Muscle of leg (tissue), 11 donors: ENCODE results near the gene LMF1. TPM values are rescaled to one million over a fixed set of nuclear protein-coding genes. Genes with fewer than 3 reads are reported as not detected.

Source experiments
- DNase-seq: peaks from one replicate; pipeline ENCODE4 v3.0.0; 2013
- H3K27ac ChIP-seq: one replicate; pipeline ENCODE4 v1.5.1; 2013; ENCODE audit warnings: mild to moderate bottlenecking, low read length, control low read depth
- H3K27me3 ChIP-seq: one replicate; pipeline ENCODE4 v1.6.1; 2013; ENCODE audit warnings: low read length; ENCODE audit not compliant: control insufficient read depth, insufficient read depth
- H3K36me3 ChIP-seq: one replicate; pipeline ENCODE4 v1.6.1; 2013; ENCODE audit warnings: low read length; ENCODE audit not compliant: control insufficient read depth, insufficient read depth
- H3K4me1 ChIP-seq: one replicate; pipeline ENCODE4 v1.6.1; 2013; ENCODE audit warnings: low read length; ENCODE audit not compliant: control insufficient read depth, insufficient read depth
- H3K4me3 ChIP-seq: one replicate; pipeline ENCODE4 v1.5.1; 2013; ENCODE audit warnings: low read length, control low read depth
- H3K9me3 ChIP-seq: replicated peaks from 2 replicates; pipeline ENCODE4 v1.6.1; 2013; ENCODE audit warnings: low read depth, low read length; ENCODE audit not compliant: control insufficient read depth
- WGBS: methylation state at CpG from one replicate; pipeline ENCODE4 v1.1.5; 2013; ENCODE audit warnings: missing lambda C conversion rate; ENCODE audit not compliant: insufficient coverage; 5-methylcytosine and 5-hydroxymethylcytosine counted together
- polyA plus RNA-seq, 8 donors: library from polyadenylated mRNA; unstranded; fragments of 120-200 nt; gene quantifications; one replicate each; pipeline versions ENCODE4 v1.2.1 to v1.2.3, GENCODE V29; 2013; ENCODE audit warnings: inconsistent platforms in 1 of 8, low replicate concordance in 1 of 8; ENCODE audit not compliant: insufficient read length in 8 of 8, insufficient read depth in 1 of 8
- total RNA-seq: library from RNA; stranded (reverse); fragments of 120-200 nt; gene quantifications from one replicate; pipeline ENCODE4 v1.2.4, GENCODE V29; 2013

Gene LMF1
- total and polyA plus RNA-seq, 9 donors: 8.7 to 14.1 (median 10.2) TPM

DNA sequence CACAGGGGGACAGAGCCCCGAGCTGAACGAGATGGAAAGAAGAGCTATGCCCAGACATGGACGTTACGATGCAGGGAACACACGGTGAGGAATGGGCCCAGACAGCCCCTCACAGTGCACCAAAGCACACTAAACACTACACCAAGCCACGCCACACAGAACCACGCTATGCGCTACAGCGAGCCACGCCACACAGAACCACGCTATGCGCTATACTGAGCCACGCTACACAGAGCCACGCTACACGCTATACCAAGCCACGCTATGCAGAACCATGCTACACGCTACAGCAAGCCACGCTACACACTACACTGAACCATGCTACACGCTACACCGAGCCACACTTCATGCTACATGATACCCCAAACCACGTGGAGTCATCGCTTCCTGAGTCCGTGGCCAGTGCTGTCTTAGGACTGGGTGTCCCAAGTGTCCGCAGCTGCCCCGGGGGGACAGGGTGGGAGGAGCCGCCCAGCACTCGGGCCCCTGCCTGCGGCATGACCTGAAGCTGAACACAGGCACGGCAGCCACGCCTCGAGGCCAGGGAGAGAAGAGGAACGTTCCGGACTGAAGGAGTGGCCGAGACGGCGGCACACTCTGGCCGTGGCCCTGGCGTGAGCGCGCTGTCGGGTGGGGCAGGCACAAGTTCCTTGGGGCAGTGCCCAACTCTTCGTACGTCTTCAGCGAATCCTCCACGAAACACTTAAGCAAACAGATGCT, 61.3 kb downstream of the LMF1 start:
- peaks cover 40% of the 10 kb centered on the region for H3K4me1 ChIP-seq
- peaks cover 11% of the 10 kb centered on the region for H3K36me3 ChIP-seq
- no peaks in the 10 kb centered on the region for H3K27me3 ChIP-seq
- no peak overlapping the region for H3K27ac ChIP-seq
- WGBS: 90% methylated on average over 39 of the region's 45 CpGs
- DNase-seq: no peak
- peaks cover 8% of the 10 kb centered on the region for H3K9me3 ChIP-seq
- no peak overlapping the region for H3K4me3 ChIP-seq

DNA sequence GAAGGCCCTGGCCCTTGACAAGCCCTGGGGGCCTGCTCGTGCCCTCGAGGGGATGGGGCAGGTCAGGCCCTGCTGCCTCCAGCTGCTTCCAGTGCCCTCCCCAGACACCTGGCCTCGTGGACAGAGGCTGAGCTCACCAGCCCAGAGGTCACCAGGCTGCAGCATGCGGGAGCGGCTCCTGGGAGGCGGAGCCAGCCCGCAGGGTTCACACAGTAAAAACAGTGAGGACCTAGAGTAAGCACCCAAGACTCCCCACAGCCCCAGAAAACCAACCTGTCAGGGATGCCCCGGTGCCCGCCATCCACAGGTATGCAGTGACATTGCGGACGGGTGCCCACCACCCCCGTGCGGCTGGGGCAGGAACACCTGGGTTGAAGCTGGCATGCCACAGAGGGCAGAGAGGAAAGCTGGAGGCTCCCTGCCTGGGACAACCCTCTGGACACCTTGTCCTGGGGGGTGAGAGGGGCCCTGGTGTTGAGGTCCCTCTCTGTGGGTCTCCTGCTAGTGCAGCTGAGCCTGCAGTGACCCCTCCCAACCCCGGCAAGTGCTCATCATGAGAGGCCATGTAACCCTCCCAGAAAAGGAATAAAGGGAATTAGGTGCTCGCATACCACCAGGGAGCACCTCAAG, 62.1 kb downstream of the LMF1 start:
- Histone ChIP-seq H3K36me3 (peaks cover 11% of the 10 kb centered on the region), H3K27me3 (no peaks in the 10 kb centered on the region), H3K27ac (no peak overlapping the region), H3K4me1 (peaks cover 33% of the 10 kb centered on the region), H3K9me3 (peaks cover 8% of the 10 kb centered on the region), H3K4me3 (no peak overlapping the region)
- WGBS: 83% methylated on average over 13 of the region's 15 CpGs
- no peak for DNase-seq

DNA sequence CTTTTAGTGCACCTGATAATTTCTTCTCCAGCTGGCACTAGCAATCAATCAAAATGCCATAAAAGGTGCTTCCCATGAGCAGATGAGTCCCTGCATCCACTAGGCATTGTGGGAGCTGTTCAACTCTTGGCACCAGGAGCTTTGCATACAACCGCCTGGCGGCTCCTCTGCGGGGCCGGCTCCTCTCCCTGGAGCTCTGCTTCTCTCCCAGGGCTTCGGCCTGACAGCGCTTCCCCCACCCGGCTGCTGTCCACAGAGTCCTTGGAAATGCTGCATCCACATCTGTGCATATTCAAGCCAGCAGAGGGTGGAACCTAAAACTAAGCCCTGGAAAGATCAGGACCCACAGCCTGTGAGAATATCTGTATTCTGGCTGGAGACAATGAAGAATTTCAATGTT, 62.9 kb downstream of the LMF1 start:
- H3K4me1 ChIP-seq: peaks cover 25% of the 10 kb centered on the region
- no peak overlapping the region for H3K27ac ChIP-seq
- DNase-seq: peak; percentile 77
- H3K27me3 ChIP-seq: no peaks in the 10 kb centered on the region
- peaks cover 8% of the 10 kb centered on the region for H3K9me3 ChIP-seq
- 65% methylated on average over 7 of the region's 7 CpGs for WGBS
- H3K4me3 ChIP-seq: no peak overlapping the region
- peaks cover 11% of the 10 kb centered on the region for H3K36me3 ChIP-seq

DNA sequence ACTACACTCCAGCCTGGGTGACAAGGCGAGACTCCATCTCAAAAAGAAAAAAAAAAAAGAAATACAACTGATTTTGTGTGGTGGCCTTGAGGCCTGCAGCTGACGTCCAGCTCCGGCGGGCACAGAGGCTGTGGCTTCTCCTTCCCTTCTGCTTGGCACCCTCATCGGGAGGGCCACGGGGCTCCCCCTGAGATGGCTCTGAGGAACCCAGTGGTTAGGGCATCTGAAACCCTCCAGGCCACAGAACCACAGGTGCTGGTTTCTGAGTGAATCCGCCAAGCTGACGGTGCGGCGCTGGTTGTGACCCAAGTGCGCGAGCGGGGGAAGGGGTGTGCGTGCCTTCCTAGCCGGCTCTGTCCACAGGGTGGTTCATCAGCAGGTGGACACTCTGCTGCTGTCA, 63.4 kb downstream of the LMF1 start:
- DNase-seq: no peak
- no peaks in the 10 kb centered on the region for H3K27me3 ChIP-seq
- H3K4me3 ChIP-seq: no peak overlapping the region
- H3K4me1 ChIP-seq: peaks cover 20% of the 10 kb centered on the region
- WGBS: 100% methylated on average over 14 of the region's 15 CpGs
- H3K9me3 ChIP-seq: peaks cover 8% of the 10 kb centered on the region
- peaks cover 11% of the 10 kb centered on the region for H3K36me3 ChIP-seq
- no peak overlapping the region for H3K27ac ChIP-seq

DNA sequence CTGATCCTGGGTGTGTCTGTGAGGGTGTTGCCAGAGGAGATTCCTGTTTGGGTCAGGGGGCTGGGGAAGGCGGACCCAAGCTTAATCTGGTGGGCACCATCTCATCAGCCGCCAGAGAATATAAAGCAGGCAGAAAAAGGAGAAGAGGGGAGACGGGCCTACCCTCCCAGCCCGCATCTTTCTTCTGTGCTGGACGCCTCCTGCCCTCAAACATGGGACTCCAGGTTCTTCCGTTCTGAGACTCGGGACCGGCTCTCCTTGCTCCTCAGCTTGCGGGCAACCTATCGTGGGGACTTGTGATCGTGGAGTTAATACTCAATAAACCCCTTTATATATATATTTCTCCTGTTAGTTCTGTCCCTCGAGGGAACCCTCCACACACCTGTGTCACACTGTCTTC, 64.5 kb downstream of the LMF1 start:
- Histone ChIP-seq H3K27me3 (no peaks in the 10 kb centered on the region), H3K9me3 (peaks cover 8% of the 10 kb centered on the region), H3K4me1 (peaks cover 16% of the 10 kb centered on the region), H3K36me3 (peaks cover 11% of the 10 kb centered on the region), H3K4me3 (no peak overlapping the region), H3K27ac (no peak overlapping the region)
- 93% methylated on average over 9 of the region's 12 CpGs for WGBS
- DNase-seq: no peak

DNA sequence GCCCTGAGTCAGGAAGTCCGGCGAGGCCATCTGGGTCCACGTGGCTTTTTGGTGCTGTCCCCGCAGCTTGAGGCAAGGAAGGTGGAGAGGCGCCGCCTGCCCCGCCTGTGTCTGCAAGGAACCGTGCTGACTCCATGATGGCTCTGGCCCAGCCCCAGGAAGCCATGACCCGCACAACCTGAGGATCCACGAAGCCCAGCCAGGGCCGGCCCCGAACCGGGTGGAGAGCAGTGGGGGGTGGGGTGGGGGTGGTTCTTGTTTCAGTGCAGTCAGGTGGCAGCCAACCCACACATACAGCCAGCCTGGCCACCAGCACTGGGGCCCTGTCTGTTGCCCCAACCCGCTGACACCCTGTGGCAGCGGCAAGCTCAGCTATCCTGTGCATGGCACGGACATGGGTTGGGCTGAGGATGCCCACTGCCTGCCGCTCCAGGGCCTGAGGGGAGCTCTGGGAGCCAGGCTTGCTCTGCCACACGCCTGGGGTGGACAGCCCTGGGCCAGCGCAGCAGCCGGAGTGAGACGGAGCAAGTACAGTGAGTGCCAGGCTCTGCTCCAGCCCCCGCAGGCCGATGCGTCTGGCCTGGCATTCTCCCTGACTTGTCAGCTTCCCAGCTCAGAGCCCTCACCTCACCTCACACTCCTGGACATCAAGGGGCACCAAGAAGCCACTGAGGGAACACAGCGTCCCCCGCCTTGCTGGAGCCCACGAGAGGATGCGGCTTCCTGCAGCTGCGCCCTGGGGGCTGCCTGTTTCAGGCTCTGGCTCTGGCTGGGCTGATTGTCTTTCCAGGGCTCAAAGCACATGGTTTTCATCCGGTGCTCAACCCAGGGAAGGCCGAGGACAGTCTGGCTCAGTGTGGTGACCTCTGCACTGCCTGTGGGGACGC, 68.8 kb downstream of the LMF1 start:
- DNase-seq: peak; percentile 38
- Histone ChIP-seq H3K9me3 (peaks cover 8% of the 10 kb centered on the region), H3K27me3 (no peaks in the 10 kb centered on the region), H3K27ac (no peak overlapping the region), H3K4me3 (no peak overlapping the region), H3K4me1 (peaks cover 26% of the 10 kb centered on the region), H3K36me3 (peaks cover 4% of the 10 kb centered on the region)
- 55% methylated on average over 25 of the region's 32 CpGs for WGBS

DNA sequence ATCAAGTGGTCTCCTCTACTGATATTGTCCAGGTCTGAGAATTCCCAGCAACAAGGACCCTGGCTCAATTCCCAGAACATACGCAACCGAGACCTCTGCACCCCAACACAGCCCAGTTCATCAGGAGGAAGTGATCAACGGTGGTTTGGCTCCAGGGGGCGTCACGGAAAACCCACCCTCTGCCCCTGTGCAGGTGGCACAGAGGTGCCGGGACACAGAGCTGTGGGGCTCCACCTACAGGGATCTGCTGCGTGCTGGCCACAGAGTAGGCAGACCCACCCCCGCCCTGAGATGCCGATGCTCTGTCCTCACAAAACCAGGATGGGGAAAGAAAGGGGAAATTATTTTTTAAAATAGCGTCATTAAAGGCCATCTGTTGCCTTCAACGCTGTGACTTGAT, 69.6 kb downstream of the LMF1 start:
- 32% methylated on average over 4 of the region's 11 CpGs for WGBS
- no peaks in the 10 kb centered on the region for H3K27me3 ChIP-seq
- peaks cover 1% of the 10 kb centered on the region for H3K36me3 ChIP-seq
- peaks cover 26% of the 10 kb centered on the region for H3K4me1 ChIP-seq
- no peak for DNase-seq
- no peak overlapping the region for H3K27ac ChIP-seq
- no peaks in the 10 kb centered on the region for H3K9me3 ChIP-seq
- no peak overlapping the region for H3K4me3 ChIP-seq

DNA sequence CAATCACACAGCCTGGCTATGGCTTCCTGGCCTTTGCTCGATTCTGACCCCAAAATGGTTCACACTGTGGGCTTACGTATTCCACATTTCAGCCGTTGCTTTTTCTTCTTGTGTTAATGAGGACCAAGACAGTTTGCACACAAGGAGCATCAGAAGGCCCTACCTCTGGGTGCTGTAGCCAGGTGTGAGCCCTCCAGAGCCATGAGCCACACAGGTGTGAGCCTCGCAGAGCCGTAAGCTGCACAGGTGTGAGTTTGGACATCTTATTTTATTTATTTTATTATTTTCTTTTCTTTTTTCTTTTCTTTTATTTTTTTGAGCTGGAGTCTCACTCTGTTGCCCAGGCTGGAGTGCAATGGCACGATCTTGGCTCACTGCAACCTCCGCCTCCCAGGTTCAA, 70.6 kb downstream of the LMF1 start:
- Histone ChIP-seq H3K36me3 (no peaks in the 10 kb centered on the region), H3K4me3 (no peak overlapping the region), H3K9me3 (no peaks in the 10 kb centered on the region), H3K27ac (no peak overlapping the region), H3K27me3 (no peaks in the 10 kb centered on the region), H3K4me1 (peaks cover 31% of the 10 kb centered on the region)
- no peak for DNase-seq
- WGBS: 82% methylated on average over 3 of the region's 7 CpGs

DNA sequence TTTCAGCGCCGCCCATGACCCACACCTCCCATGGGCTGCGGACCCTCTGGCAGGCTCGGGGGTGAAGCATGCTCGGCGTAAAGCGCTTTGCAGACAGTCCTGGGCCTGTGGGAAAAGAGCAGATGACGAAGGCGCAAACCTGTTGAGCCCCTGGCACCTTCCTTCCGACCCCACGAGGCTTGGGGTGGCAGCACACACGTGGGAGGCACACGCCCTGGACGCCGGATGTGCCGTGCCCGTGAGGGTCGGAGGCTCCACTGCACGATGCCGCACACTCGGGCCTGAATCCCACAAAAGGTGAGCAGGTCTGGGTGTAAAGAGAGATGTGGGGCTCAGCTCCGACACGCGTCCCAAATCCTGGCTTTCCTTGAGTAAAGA, 71.1 kb downstream of the LMF1 start:
- no peak for DNase-seq
- Histone ChIP-seq H3K4me3 (no peak overlapping the region), H3K4me1 (peaks cover 31% of the 10 kb centered on the region), H3K27ac (no peak overlapping the region), H3K9me3 (no peaks in the 10 kb centered on the region), H3K27me3 (no peaks in the 10 kb centered on the region), H3K36me3 (no peaks in the 10 kb centered on the region)
- WGBS: 79% methylated on average over 24 of the region's 24 CpGs
